GM10266 (cell line): ENCODE measurements around the gene ADAP1.

Experiments used
- DNase-seq: peaks from one replicate; pipeline ENCODE4 v3.0.0; 2012; ENCODE audit errors: extremely low spot score
- TF ChIP-seq, protein P1 (sequence below): IDR thresholded peaks from 2 replicates; pipeline ENCODE4 v1.5.1; 2012; ENCODE audit warnings: mild to moderate bottlenecking, low read depth; ENCODE audit not compliant: control insufficient read depth, insufficient read depth; ENCODE audit errors: missing control alignments

Gene ADAP1

DNA sequence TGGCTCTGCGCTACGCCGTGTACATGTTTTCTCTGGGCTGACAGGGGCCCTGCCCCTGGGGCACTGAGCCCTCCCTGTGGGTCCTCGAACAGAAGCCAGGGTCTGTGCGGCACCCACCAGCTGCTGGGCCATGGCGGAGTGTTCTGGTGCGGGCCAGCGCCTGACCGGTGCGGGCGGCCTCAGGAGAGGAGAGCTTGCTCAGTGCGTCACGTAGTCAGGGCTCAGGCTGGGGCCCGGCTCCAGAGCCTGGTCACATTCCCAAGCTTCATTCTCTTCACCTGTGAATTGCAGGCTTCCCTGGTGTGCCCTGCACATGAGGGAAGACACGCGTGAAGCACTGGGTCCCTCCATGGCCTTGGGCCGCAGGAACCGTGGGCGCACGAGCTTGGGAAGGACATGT lies 62.7 kb downstream of the ADAP1 start:
- DNase-seq, result no peak
- TF ChIP-seq, protein P1, sequence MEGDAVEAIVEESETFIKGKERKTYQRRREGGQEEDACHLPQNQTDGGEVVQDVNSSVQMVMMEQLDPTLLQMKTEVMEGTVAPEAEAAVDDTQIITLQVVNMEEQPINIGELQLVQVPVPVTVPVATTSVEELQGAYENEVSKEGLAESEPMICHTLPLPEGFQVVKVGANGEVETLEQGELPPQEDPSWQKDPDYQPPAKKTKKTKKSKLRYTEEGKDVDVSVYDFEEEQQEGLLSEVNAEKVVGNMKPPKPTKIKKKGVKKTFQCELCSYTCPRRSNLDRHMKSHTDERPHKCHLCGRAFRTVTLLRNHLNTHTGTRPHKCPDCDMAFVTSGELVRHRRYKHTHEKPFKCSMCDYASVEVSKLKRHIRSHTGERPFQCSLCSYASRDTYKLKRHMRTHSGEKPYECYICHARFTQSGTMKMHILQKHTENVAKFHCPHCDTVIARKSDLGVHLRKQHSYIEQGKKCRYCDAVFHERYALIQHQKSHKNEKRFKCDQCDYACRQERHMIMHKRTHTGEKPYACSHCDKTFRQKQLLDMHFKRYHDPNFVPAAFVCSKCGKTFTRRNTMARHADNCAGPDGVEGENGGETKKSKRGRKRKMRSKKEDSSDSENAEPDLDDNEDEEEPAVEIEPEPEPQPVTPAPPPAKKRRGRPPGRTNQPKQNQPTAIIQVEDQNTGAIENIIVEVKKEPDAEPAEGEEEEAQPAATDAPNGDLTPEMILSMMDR, result no peak

DNA sequence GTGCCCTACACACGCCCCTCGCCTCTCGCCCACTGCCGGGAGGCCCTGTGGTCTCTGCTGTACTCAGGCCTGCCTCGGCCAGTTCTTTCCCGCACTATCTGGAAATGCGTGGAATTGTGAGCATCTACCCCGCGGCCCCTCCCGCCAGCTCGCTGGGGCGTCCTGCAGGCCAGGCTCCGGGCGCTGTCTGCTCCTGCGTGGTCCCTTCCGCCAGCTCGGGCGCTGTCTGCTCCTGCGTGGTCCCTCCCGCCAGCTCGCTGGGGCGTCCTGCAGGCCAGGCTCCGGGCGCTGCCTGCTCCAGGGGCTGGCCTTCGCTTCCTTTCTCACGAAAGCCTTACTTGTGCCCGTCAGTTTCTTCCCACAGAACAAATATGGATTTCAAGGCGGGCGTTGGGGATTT lies 63.2 kb downstream of the ADAP1 start:
- TF ChIP-seq, protein P1, result no peak
- no peak for DNase-seq

GRCh38 chr7:890868-891267 lies 63.6 kb downstream of the ADAP1 start:
- TF ChIP-seq, protein P1, result no peak
- DNase-seq, result no peak

- TF ChIP-seq, protein P1, result no peak
These were observed 65.1 kb downstream of the ADAP1 start for GRCh38 chr7:889391-889790.

DNA sequence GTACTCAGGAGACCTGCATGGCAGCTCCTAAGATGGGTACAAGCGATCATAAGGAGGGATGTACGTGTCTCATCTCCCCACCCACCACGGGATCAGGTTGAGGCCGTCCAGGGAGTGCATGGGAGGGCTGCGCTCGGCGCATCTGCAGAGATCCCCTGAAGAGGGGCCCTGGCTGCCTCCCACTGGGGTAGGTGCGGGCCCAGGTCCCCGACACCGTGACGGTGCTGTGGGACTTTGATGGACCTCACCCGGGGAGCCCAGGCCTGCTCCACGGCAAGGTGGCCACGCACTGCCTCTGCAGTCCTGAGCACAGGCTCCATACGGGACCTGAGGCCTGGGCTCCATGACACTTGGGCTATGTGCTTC lies 65.5 kb downstream of the ADAP1 start:
- DNase-seq, result no peak

More at GRCh38 chr7:889391-889790, 65.1 kb downstream of the ADAP1 start:
- DNase-seq, result no peak

GRCh38 chr7:888081-889024 lies 66.1 kb downstream of the ADAP1 start:
- no peak for DNase-seq
- TF ChIP-seq, protein P1, result no peak

More for the DNA sequence above, 65.5 kb downstream of the ADAP1 start:
- TF ChIP-seq, protein P1, result no peak

DNA sequence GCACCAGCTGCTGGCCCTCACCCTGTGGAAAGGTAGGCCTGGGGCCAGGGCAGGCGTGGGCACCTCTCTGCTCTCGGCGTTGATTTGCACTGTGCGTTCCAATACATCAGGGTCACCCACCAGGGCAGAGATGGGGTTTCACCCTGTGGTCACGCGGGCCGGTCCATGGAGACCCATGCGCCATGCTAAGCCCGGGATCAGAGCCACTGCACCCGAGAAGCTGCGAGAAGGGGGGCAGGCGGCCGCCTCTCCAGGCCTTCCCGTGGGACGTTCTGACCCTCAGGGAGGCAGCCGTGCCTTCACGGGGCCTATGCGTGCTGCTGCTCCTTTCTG lies 67.0 kb downstream of the ADAP1 start:
- TF ChIP-seq, protein P1, result no peak
- no peak for DNase-seq
